Raji (cell line): ENCODE measurements around the gene TRAK1.

Experiments used
- POLR2A ChIP-seq: IDR thresholded peaks from 2 replicates; pipeline ENCODE4 v1.6.1; 2011; ENCODE audit warnings: low read depth, low read length, control low read depth; ENCODE audit not compliant: insufficient read depth

The TRAK1 gene

GRCh38 chr3:42214064-42214463 is 122.9 kb downstream of the TRAK1 start:
- TF ChIP-seq POLR2A: no peak

DNA sequence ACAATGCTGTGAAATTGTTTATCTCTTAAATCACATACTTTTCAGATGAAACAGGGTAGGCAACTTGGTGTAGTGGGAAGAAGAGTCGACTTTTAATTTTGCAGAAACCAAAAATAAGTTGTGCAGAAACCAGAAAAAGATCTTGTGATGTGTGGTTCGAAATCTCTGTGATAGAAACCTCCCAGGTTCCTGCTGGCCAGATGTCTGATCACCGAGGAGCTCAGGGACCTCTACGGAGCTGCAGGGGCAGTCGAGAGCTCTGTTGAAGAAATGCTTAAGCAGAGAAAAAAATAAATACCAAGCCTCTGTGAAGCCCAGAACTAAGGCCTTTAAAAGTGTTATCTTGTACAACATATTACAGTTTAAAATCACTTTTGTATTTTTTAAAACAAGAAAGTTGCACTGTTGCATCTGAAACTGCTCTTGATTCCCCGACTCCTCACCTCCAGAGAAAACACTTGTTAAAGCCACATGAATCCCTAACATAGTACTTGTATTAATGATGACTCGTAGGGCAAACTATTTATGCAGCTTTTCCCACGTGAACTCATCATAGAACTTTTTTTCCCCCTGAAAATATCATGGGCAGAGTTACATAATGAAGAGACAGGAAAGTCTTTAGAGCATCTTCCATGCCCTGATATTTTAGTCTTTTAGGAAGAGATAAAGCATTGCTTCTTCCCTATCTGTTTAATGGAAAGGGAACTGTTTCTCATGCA is 123.6 kb downstream of the TRAK1 start:
- no peak for TF ChIP-seq POLR2A

DNA sequence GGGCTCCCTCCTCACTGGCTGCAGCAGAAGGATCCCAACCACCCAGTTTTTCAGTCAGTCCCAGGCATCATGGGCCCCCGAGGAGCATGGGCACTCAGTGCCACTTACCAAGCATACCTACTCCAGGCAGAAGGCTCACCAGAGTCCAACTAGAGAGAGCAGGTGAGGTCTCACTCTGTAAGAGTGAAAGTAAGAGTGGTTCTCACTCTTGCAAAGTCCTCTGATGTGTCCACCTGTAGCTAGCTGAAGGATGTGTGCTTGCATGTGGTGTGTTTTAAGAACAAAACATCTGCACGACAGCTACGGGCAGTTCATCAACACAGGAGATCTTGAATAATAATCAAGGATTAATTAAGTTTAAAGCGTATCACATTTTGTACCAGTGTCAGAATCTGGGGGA is 125.1 kb downstream of the TRAK1 start:
- no peak for TF ChIP-seq POLR2A

GRCh38 chr3:42216931-42217333 is 125.8 kb downstream of the TRAK1 start:
- TF ChIP-seq POLR2A: no peak

- TF ChIP-seq POLR2A: no peak
Measured at GRCh38 chr3:42220436-42221121, 129.4 kb downstream of the TRAK1 start.

GRCh38 chr3:42222942-42223693 is 132.0 kb downstream of the TRAK1 start:
- TF ChIP-seq POLR2A: no peak

- no peak for TF ChIP-seq POLR2A
Measured at GRCh38 chr3:42224178-42224577, 133.0 kb downstream of the TRAK1 start.

- TF ChIP-seq POLR2A: no peak
Measured at GRCh38 chr3:42224658-42225421, 133.7 kb downstream of the TRAK1 start.

- TF ChIP-seq POLR2A: no peak
Measured at GRCh38 chr3:42225486-42226363, 134.6 kb downstream of the TRAK1 start.

DNA sequence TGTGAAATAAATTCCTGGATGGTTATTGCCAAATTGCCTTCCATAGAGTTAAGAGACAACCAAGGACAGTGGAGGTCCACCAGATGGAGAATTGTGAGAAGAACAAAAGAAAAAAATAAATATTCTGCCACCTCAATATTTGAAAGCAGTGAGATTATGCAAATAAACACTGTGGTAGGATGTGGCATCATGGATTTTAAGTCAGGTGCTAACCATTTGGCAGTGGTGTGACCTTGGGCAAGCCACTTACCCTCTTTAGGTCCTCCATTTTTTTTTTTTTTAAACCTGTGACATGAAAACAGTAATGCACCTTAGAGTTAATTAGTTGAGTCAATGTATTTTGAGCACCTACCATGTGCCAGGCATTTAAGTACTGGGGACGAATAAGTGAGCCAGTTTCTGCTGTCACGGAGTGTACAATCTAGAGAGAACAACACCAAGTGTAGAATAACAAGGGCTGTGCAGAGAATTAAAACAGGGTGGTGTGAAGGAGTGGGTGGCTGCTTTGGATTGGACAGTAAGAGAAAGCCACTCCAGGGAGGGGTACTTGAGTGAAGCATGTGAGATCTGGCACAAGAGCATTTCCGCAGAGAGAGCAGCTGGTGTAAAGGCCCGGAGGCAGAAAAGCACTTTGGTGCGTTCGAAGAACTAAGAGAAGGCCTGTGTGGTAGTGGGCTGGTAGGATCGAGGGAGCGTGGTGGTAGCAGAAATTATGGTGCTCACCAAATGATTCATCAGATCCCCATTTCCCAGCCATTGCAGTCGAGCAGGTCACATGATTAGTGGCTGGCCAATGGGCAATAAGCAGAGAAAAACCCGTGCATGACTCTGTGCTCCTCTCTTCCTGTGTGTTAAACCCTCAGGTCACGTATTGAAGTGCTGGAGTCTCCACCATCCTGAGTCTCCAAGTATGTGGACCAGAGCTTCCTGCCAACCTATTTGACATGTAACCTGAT is 135.6 kb downstream of the TRAK1 start:
- TF ChIP-seq POLR2A: no peak

- TF ChIP-seq POLR2A: no peak
Measured at GRCh38 chr3:42228796-42229195, 137.6 kb downstream of the TRAK1 start.

DNA sequence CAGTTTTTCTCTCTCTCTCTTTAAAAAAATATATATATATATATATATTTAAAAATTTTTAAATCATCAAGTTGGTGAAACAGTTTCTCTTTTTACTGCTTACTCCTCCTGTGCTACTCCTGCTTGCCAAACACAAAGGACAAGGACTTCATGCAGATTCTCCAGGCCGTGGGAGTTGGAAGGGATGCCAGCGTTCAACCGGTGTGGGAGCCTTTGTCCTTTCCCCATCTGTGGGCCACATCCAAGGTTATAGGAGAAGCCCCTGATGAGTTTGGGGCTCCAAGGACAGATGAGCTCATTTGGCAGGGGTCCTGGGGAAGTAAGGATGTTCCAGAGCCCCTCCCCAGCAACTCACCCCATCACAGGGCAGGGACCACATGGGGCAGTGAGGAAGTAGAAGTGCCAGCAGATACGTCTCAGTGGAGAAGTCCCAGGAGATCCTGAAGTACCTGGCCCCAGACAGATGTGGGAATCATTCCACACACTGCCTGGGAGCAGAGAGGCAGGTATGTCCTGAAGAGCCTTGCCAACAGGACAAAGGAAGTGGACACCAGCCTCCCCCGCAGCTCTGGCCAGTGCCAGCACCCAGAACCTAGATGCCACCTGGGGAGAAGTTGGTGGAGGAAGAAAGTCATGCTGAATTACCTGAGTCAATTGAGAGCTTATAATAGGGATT is 138.2 kb downstream of the TRAK1 start:
- TF ChIP-seq POLR2A: no peak
